HG03354 (cell line): ENCODE measurements around the gene JHY.

Experiments used
- ATAC-seq: cut with Tn5 transposase; IDR thresholded peaks from one replicate; pipeline ENCODE4 v1.9.1; 2021; ENCODE audit warnings: mild to moderate bottlenecking; ENCODE audit not compliant: unreplicated experiment, poor library complexity, severe bottlenecking

JHY gene

GRCh38 chr11:122864386-122865115 is 18.0 kb upstream of the JHY start:
- no peak for ATAC-seq

GRCh38 chr11:122869622-122870021 is 12.9 kb upstream of the JHY start:
- no peak for ATAC-seq

- ATAC-seq: no peak
These were observed 11.3 kb upstream of the JHY start for GRCh38 chr11:122871302-122871701.

- ATAC-seq: no peak
These were observed 10.5 kb upstream of the JHY start for GRCh38 chr11:122872046-122872445.

- no peak for ATAC-seq
These were observed 7.6 kb upstream of the JHY start for GRCh38 chr11:122874991-122875390.

GRCh38 chr11:122877732-122878131 is 4.8 kb upstream of the JHY start:
- no peak for ATAC-seq

- ATAC-seq: no peak
These were observed 2.8 kb upstream of the JHY start for GRCh38 chr11:122879785-122880184.

- ATAC-seq: peak; percentile 59
These were observed 492 bp downstream of the JHY start for GRCh38 chr11:122882857-122883645.

- no peak for ATAC-seq
These were observed 1.1 kb downstream of the JHY start for GRCh38 chr11:122883646-122883979.

GRCh38 chr11:122888162-122888561 is 5.6 kb downstream of the JHY start:
- ATAC-seq: no peak

GRCh38 chr11:122893131-122893530 is 10.6 kb downstream of the JHY start:
- no peak for ATAC-seq

GRCh38 chr11:122895563-122895962 is 13.0 kb downstream of the JHY start:
- ATAC-seq: no peak

GRCh38 chr11:122897606-122898210 is 15.1 kb downstream of the JHY start:
- no peak for ATAC-seq

- ATAC-seq: no peak
These were observed 16.2 kb downstream of the JHY start for GRCh38 chr11:122898799-122899198.

GRCh38 chr11:122900587-122901202 is 18.1 kb downstream of the JHY start:
- ATAC-seq: no peak

GRCh38 chr11:122902951-122903350 is 20.4 kb downstream of the JHY start:
- no peak for ATAC-seq

- no peak for ATAC-seq
These were observed 28.2 kb downstream of the JHY start for GRCh38 chr11:122910775-122911174.

- ATAC-seq: no peak
These were observed 34.8 kb downstream of the JHY start for GRCh38 chr11:122917311-122917710.

GRCh38 chr11:122918734-122919133 is 36.2 kb downstream of the JHY start:
- ATAC-seq: no peak

GRCh38 chr11:122920579-122920978 is 38.0 kb downstream of the JHY start:
- ATAC-seq: no peak

- no peak for ATAC-seq
These were observed 40.3 kb downstream of the JHY start for GRCh38 chr11:122922893-122923292.
